Heart right ventricle (tissue), 16 donors: Measurements from ENCODE around the gene ARHGEF10L. TPM values are rescaled to one million over a fixed set of nuclear protein-coding genes. Genes with fewer than 3 reads are reported as not detected.
A peak's percentile ranks its signal among the peaks of the same experiment; 100 is the strongest.

Source experiments
- ATAC-seq, 8 donors: fragments of 200-7000 bp; cut with Tn5 transposase; one replicate each; pipeline ENCODE4 v1.9.1; 2020; ENCODE audit warnings: mild to moderate bottlenecking in 8 of 8, moderate library complexity in 8 of 8, moderate number of reproducible peaks in 1 of 8
- DNase-seq, 2 donors: peaks; one replicate each; pipeline ENCODE4 v3.0.0-alpha.2; 2020
- H3K27ac ChIP-seq, 10 donors: fragments of 200-600 bp; sonication (generic) in 2 of 10; one replicate each; pipeline versions ENCODE4 v1.5.0 to v1.8.0; 2020 to 2022; ENCODE audit warnings: mild to moderate bottlenecking in 3 of 10
- H3K27me3 ChIP-seq, 7 donors: fragments of 200-600 bp; one replicate each; pipeline ENCODE4 v1.8.0; 2021 to 2022; ENCODE audit warnings: mild to moderate bottlenecking in 2 of 7
- H3K36me3 ChIP-seq, 9 donors: fragments of 200-600 bp; sonication (generic) in 1 of 9; one replicate each; pipeline versions ENCODE4 v1.5.0 to v1.8.0; 2020 to 2022; ENCODE audit warnings: mild to moderate bottlenecking in 2 of 9
- H3K4me1 ChIP-seq, 9 donors: fragments of 200-600 bp; sonication (generic) in 1 of 9; one replicate each; pipeline versions ENCODE4 v1.5.0 to v1.8.0; 2020 to 2022; ENCODE audit warnings: mild to moderate bottlenecking in 4 of 9
- H3K4me3 ChIP-seq, 10 donors: fragments of 200-600 bp; sonication (generic) in 2 of 10; one replicate each; pipeline versions ENCODE4 v1.5.0 to v1.8.0; 2020 to 2022; ENCODE audit warnings: mild to moderate bottlenecking in 7 of 10, moderate library complexity in 2 of 10
- H3K9me3 ChIP-seq, 11 donors: fragments of 200-600 bp in 10 of 11; sonication (generic) in 2 of 11; one replicate each; pipeline versions ENCODE4 v1.5.0 to v1.8.0; 2013 to 2022; ENCODE audit warnings: mild to moderate bottlenecking in 2 of 11, control low read depth in 1 of 11, moderate library complexity in 1 of 11
- CTCF ChIP-seq, 9 donors: fragments of 200-600 bp; sonication (generic) in 2 of 9; IDR thresholded peaks; one replicate each; pipeline versions ENCODE4 v1.5.0 to v1.8.0; 2021 to 2022; ENCODE audit warnings: antibody characterized with exemption in 9 of 9, mild to moderate bottlenecking in 5 of 9, moderate library complexity in 1 of 9
- WGBS, 2 donors: extraction: QIAGEN DNeasy Blood & Tissue Kit; methylation state at CpG; one replicate each; pipeline ENCODE4 v1.1.7; 2013; ENCODE audit warnings: inconsistent platforms in 1 of 2; 5-methylcytosine and 5-hydroxymethylcytosine counted together
- intact Hi-C, 10 donors: fragments of 100-400 bp; cut with DNase I; formaldehyde crosslinking; loops; one replicate each; pipeline versions ENCODE4 v1.11.1 to v1.14.2; 2022
- polyA plus RNA-seq, 2 donors: library from polyadenylated mRNA; stranded (reverse); fragments of 200-250 nt; gene quantifications; one replicate each; pipeline ENCODE4 v1.2.3, GENCODE V29; 2013
- total RNA-seq, 10 donors: library from RNA; stranded (reverse); fragmentation: NEBNext Ultra II Directional in 3 of 10; extraction: Animal tissue kit (Norgen Biotek cat#: 25700) in 3 of 10; gene quantifications; one replicate each; pipeline versions ENCODE4 v1.2.1 to v1.2.4, GENCODE V29; 2021 to 2023
- donor health status: Arrhythmogenic right ventricular cardiomyopathy.
- donor health status: ischemic (EF 13 %, LVEDD 7.1; RV severe dilation, severe dysfunction).
- donor health status: healthy with polysubstance abuse.
- donor health status: DM: no; HTN: yes; CAD: no.
- donor health status: DM: no; HTN: no; CAD: no.
- donor health status: ischemic (EF 25% LVEDD 6.9; RV normal size, moderate dysfunction).
- donor health status: ischemic (EF 25% LVEDD 5.7; RV mildly dilated, moderate dysfunction).
- donor health status: healthy.
- donor health status: DM: yes; HTN: yes; CAD: no.
- donor health status: Ischemic cardiomyopathy.
- donor health status: ischemic (EF 35%, LVEDD 5.7; RV mildly dilated, moderate dysfunction).
- donor health status: nonischemic (EF 11% LVEDD 7.7; RV severe dilation, severe dysfunction).
- donor health status: DM: yes; HTN: yes; CAD: no.
- donor health status: PGD.
- donor health status: ischemic (EF 29% LVEDD 5.4; RV normal size, mild dysfunction).
- donor health status: nonischemic (EF 23%, LVEDD 6.1; RV moderate dilation, normal function).

ARHGEF10L gene
- total and polyA plus RNA-seq, 12 donors: 45.4 to 68.4 (median 50.6) TPM

- ATAC-seq (peak in 2 of 8 donors; percentile 12 to 33), DNase-seq (no peak)
- H3K4me1 ChIP-seq: peaks cover 0 to 14% (median 8%) of the 10 kb centered on the region in 9 donors
- no peak for TF ChIP-seq CTCF (IDR thresholded peaks at IDR 0.05)
- intact Hi-C loops: no loop called here
- 89% methylated on average over 8 of the region's 8 CpGs for WGBS, 2 donors
- no peak overlapping the region for H3K27ac ChIP-seq
- peaks cover 0 to 63% (median 17%) of the 10 kb centered on the region in 9 donors for H3K36me3 ChIP-seq
- H3K9me3 ChIP-seq: no peaks in the 10 kb centered on the region
- no peaks in the 10 kb centered on the region for H3K27me3 ChIP-seq
- no peak overlapping the region for H3K4me3 ChIP-seq
Observed at GRCh38 chr1:17688217-17688810, 148.8 kb downstream of the ARHGEF10L start.

- Histone ChIP-seq H3K4me3 (no peak overlapping the region), H3K27me3 (no peaks in the 10 kb centered on the region), H3K36me3 (peaks cover 0 to 67% (median 17%) of the 10 kb centered on the region in 9 donors), H3K9me3 (no peaks in the 10 kb centered on the region), H3K27ac (no peak overlapping the region), H3K4me1 (peaks cover 0 to 11% (median 8%) of the 10 kb centered on the region in 9 donors)
- DNase-seq (no peak), ATAC-seq (no peak)
- intact Hi-C loops: no loop called here
- 83 to 90% methylated on average over 9 of the region's 9 CpGs for WGBS, 2 donors
- TF ChIP-seq CTCF (IDR thresholded peaks at IDR 0.05): no peak
Observed at GRCh38 chr1:17689011-17689410, 149.5 kb downstream of the ARHGEF10L start.

GRCh38 chr1:17690906-17691634, 151.6 kb downstream of the ARHGEF10L start:
- H3K27ac ChIP-seq: no peak overlapping the region
- ATAC-seq: no peak
- no peaks in the 10 kb centered on the region for H3K9me3 ChIP-seq
- intact Hi-C loops: no loop called here
- peaks cover 0 to 83% (median 24%) of the 10 kb centered on the region in 9 donors for H3K36me3 ChIP-seq
- 54 to 55% methylated on average over 11 of the region's 11 CpGs for WGBS, 2 donors
- H3K4me1 ChIP-seq: peaks cover 0 to 13% (median 8%) of the 10 kb centered on the region in 9 donors
- no peak for TF ChIP-seq CTCF (IDR thresholded peaks at IDR 0.05)
- H3K4me3 ChIP-seq: no peak overlapping the region
- H3K27me3 ChIP-seq: no peaks in the 10 kb centered on the region
- DNase-seq: no peak

- Histone ChIP-seq H3K4me3 (no peak overlapping the region), H3K9me3 (no peaks in the 10 kb centered on the region), H3K4me1 (peaks cover 0 to 13% (median 5%) of the 10 kb centered on the region in 9 donors), H3K27me3 (no peaks in the 10 kb centered on the region), H3K36me3 (peaks cover 0 to 85% (median 24%) of the 10 kb centered on the region in 9 donors), H3K27ac (no peak overlapping the region)
- DNase-seq (no peak), ATAC-seq (no peak)
- TF ChIP-seq CTCF (IDR thresholded peaks at IDR 0.05): no peak
- intact Hi-C loops: no loop called here
- WGBS, 2 donors: 70 to 73% methylated on average over 9 of the region's 9 CpGs
Observed at GRCh38 chr1:17692645-17693044, 153.1 kb downstream of the ARHGEF10L start.
